Activated CD8-positive, alpha-beta memory T cell treated with anti-CD3 and anti-CD28 coated beads, Interleukin-2, amount 10 ng/mL, durations not matched to agents 7 days and 5 days (primary cell): ENCODE measurements around the gene ASS1. TPM values are rescaled to one million over a fixed set of nuclear protein-coding genes. Genes with fewer than 3 reads are reported as not detected.

Experiments used
- ATAC-seq: fragments of 150-1000 bp; cut with Tn5 transposase; one replicate; pipeline ENCODE4 v1.10.0; 2021; ENCODE audit warnings: moderate library complexity
- CTCF ChIA-PET: fragments of 350-600 bp; sonication (Branson Sonifier 250); formaldehyde crosslinking; loops from one replicate; lab custom pipeline; 2021; ENCODE audit warnings: antibody characterized with exemption; lab: Charles Lee
- DNase-seq: peaks from one replicate; pipeline ENCODE4 v3.0.0-alpha.2; 2020
- H3K27ac Mint-ChIP-seq: one replicate; pipeline ENCODE4 v1.8.0; 2021; ENCODE audit warnings: mild to moderate bottlenecking, mixed read lengths
- H3K27me3 Mint-ChIP-seq: one replicate; pipeline ENCODE4 v1.8.0; 2021; ENCODE audit warnings: mixed read lengths
- H3K36me3 Mint-ChIP-seq: one replicate; pipeline ENCODE4 v1.8.0; 2021; ENCODE audit warnings: mild to moderate bottlenecking, mixed read lengths
- H3K4me1 Mint-ChIP-seq: one replicate; pipeline ENCODE4 v1.8.0; 2021; ENCODE audit warnings: mixed read lengths
- H3K4me3 Mint-ChIP-seq: one replicate; pipeline ENCODE4 v1.8.0; 2021; ENCODE audit warnings: mild to moderate bottlenecking, moderate library complexity, mixed read lengths
- H3K9me3 Mint-ChIP-seq: one replicate; pipeline ENCODE4 v1.8.0; 2022; ENCODE audit warnings: low read depth, mixed read lengths
- total RNA-seq, 2 experiments: library from RNA; stranded (reverse); gene quantifications; one replicate each; pipeline ENCODE4 v1.2.3, GENCODE V29; 2021

Gene ASS1
- total RNA-seq, 2 experiments from 2014 or later, result 5.3 to 11.1 TPM

DNA sequence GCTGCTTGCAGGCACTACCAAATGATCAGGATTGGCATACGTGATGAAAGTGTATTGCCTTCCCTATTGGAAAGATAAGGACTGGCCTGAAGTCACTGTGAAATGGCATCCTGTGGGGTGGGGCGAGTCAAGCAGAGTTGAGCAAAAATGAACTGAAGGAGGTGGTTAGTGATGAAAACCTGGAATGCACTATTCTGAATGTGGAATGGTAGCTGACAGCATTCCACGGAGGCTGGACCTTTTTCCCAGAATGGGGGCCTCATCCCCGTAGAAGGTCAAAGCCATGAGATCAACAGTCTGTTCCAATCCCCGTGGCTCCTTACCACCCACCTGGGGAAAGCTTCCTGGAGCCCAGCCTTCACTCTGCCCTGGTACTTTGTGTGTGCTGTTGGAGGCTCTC lies 37.7 kb downstream of the ASS1 start:
- CTCF ChIA-PET, result no interaction called here
- H3K4me3 Mint-ChIP-seq, result no peak overlapping the region

GRCh38 chr9:130483371-130483971 lies 38.7 kb downstream of the ASS1 start:
- no peaks in the 10 kb centered on the region for H3K36me3 Mint-ChIP-seq
- no peak overlapping the region for H3K27ac Mint-ChIP-seq
- CTCF ChIA-PET, result no interaction called here

More for the DNA sequence above, 37.7 kb downstream of the ASS1 start:
- H3K4me1 Mint-ChIP-seq, result no peaks in the 10 kb centered on the region
- no peak overlapping the region for H3K27ac Mint-ChIP-seq
- H3K36me3 Mint-ChIP-seq, result no peaks in the 10 kb centered on the region
- no peak for ATAC-seq
- no peak for DNase-seq
- H3K9me3 Mint-ChIP-seq, result no peaks in the 10 kb centered on the region
- peaks cover 25% of the 10 kb centered on the region for H3K27me3 Mint-ChIP-seq

DNA sequence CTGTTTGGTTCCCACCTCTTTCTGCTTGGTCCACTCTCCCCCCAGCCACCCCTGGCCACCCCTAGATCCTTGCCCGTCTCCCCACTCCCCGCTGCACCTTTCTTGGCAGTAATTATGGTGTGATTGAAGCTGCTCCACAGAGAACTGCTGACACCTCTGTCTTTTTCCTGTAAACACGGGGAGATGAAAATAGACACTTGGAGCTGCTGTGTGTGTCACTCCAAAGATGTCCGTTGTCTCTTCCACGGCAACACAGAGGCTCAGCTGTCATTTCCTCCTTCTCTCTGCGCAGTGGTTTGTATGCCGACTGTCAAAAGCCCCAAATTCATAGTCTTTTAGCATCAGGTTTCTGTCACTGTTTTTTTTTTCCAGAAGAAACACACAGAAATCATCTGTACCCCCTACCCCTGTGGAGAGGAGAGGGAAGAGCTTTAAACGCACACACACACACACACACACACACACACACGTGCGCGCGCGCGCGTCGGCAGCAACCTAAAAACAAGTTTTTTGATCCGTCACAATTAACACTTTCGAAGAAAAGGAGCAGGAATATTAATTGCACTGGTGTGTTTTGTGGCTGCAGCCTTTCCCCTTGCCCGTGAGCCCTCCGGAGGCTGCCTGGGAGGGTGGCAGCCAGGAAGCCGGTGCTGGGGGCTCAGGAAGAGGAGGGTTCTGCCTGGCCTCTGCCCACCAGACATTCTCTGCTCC lies 39.8 kb downstream of the ASS1 start:
- Mint-ChIP-seq H3K4me3 (no peak overlapping the region), H3K27me3 (peaks cover 25% of the 10 kb centered on the region), H3K9me3 (no peaks in the 10 kb centered on the region), H3K4me1 (no peaks in the 10 kb centered on the region), H3K36me3 (no peaks in the 10 kb centered on the region), H3K27ac (no peak overlapping the region)
- CTCF ChIA-PET, result no interaction called here
- ATAC-seq (no peak), DNase-seq (no peak)

More at GRCh38 chr9:130483371-130483971, 38.7 kb downstream of the ASS1 start:
- DNase-seq, result no peak
- Mint-ChIP-seq H3K4me1 (no peaks in the 10 kb centered on the region), H3K27me3 (peaks cover 25% of the 10 kb centered on the region), H3K4me3 (no peak overlapping the region), H3K9me3 (no peaks in the 10 kb centered on the region)
- no peak for ATAC-seq

GRCh38 chr9:130486103-130486502 lies 41.3 kb downstream of the ASS1 start:
- ATAC-seq (no peak), DNase-seq (no peak)
- Mint-ChIP-seq H3K9me3 (no peaks in the 10 kb centered on the region), H3K36me3 (no peaks in the 10 kb centered on the region), H3K4me1 (no peaks in the 10 kb centered on the region), H3K27ac (no peak overlapping the region), H3K27me3 (peaks cover 25% of the 10 kb centered on the region), H3K4me3 (no peak overlapping the region)
- CTCF ChIA-PET, result no interaction called here

- ATAC-seq (no peak), DNase-seq (no peak)
- H3K27me3 Mint-ChIP-seq, result peaks cover 23% of the 10 kb centered on the region
- H3K9me3 Mint-ChIP-seq, result no peaks in the 10 kb centered on the region
- CTCF ChIA-PET, result no interaction called here
- H3K27ac Mint-ChIP-seq, result no peak overlapping the region
- no peak overlapping the region for H3K4me3 Mint-ChIP-seq
- no peaks in the 10 kb centered on the region for H3K4me1 Mint-ChIP-seq
- H3K36me3 Mint-ChIP-seq, result no peaks in the 10 kb centered on the region
Measured at GRCh38 chr9:130487500-130487899, 42.7 kb downstream of the ASS1 start.

- Mint-ChIP-seq H3K9me3 (no peaks in the 10 kb centered on the region), H3K36me3 (no peaks in the 10 kb centered on the region), H3K4me1 (no peaks in the 10 kb centered on the region), H3K4me3 (no peak overlapping the region), H3K27ac (no peak overlapping the region), H3K27me3 (peaks cover 13% of the 10 kb centered on the region)
- ATAC-seq (no peak), DNase-seq (no peak)
- CTCF ChIA-PET, result no interaction called here
Measured at GRCh38 chr9:130488621-130489330, 44.0 kb downstream of the ASS1 start.

DNA sequence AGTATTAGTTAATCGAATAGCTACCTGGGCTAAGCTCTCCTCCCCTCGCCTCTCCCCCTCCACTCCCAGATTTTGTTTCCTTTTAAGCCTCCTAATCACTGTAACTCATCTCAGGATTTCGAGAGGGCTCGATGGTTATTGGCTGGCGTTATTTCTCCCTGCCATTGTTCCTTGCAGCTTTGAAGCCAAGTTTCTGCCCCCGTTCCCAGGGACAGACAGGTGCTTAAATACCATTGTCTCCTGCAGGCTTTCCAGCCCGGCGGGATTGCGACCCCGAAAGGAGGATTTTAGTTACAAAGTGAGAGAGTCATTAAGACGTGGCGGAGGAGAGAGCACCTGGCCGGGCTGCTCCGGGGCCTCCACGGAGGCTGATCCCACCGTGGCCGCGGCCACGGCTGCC lies 46.2 kb downstream of the ASS1 start:
- peaks cover 8% of the 10 kb centered on the region for H3K9me3 Mint-ChIP-seq
- CTCF ChIA-PET, result no interaction called here
- DNase-seq (no peak), ATAC-seq (no peak)
- H3K4me3 Mint-ChIP-seq, result no peak overlapping the region
- H3K4me1 Mint-ChIP-seq, result no peaks in the 10 kb centered on the region
- H3K27ac Mint-ChIP-seq, result no peak overlapping the region
- H3K36me3 Mint-ChIP-seq, result peaks cover 3% of the 10 kb centered on the region
- peaks cover 2% of the 10 kb centered on the region for H3K27me3 Mint-ChIP-seq

- Mint-ChIP-seq H3K36me3 (peaks cover 3% of the 10 kb centered on the region), H3K9me3 (peaks cover 8% of the 10 kb centered on the region), H3K4me3 (no peak overlapping the region), H3K27me3 (peaks cover 2% of the 10 kb centered on the region), H3K27ac (no peak overlapping the region), H3K4me1 (no peaks in the 10 kb centered on the region)
- DNase-seq, result no peak
- ATAC-seq, result no peak
- CTCF ChIA-PET, result no interaction called here
Measured at GRCh38 chr9:130491830-130492482, 47.2 kb downstream of the ASS1 start.

DNA sequence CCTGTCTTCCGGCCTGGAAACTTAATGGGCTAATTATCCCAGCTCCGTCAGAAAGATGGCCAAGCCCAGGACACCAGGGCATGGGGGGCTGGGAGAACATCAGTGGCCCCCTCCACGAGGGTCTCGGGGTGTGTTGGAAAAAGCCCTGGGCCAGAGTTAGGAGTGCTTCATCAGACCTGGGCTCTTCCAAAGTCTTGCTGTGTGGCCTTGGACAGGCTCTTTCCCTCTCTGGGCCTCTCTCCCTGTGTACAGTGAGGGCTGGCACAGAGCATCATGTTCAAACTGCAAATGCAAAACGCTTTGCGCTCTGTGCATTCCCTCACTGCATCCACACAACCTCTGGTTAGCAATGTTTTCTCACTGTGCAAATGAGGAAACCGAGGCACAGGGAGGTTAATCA lies 48.3 kb downstream of the ASS1 start:
- CTCF ChIA-PET, result no interaction called here
- no peak overlapping the region for H3K27ac Mint-ChIP-seq

GRCh38 chr9:130493476-130493875 lies 48.7 kb downstream of the ASS1 start:
- DNase-seq (no peak), ATAC-seq (no peak)
- no peaks in the 10 kb centered on the region for H3K4me1 Mint-ChIP-seq

More for the DNA sequence above, 48.3 kb downstream of the ASS1 start:
- Mint-ChIP-seq H3K27me3 (peaks cover 2% of the 10 kb centered on the region), H3K4me3 (no peak overlapping the region), H3K4me1 (no peaks in the 10 kb centered on the region), H3K36me3 (peaks cover 3% of the 10 kb centered on the region), H3K9me3 (peaks cover 8% of the 10 kb centered on the region)
- no peak for DNase-seq
- ATAC-seq, result no peak

DNA sequence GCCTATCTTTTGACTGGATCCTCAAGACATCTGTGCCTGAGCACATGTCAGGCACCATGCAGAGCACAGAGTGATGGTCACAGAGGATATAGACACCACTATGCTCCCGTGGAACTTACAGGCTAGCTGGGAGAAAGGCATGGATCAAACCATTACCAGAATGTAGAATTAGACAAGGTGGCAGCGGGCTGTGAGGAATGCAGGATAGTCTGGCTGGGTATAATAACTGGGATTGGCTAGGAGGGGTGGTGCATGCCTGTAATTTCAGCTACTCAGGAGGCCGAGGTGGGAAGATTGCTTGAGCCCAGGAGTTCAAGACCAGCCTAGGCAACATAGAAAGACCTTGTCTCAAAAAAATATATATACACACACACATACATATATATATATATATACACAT lies 50.3 kb downstream of the ASS1 start:
- H3K36me3 Mint-ChIP-seq, result peaks cover 3% of the 10 kb centered on the region
- H3K4me1 Mint-ChIP-seq, result no peaks in the 10 kb centered on the region
- H3K27ac Mint-ChIP-seq, result no peak overlapping the region
- no peak overlapping the region for H3K4me3 Mint-ChIP-seq
- DNase-seq, result no peak
- peaks cover 8% of the 10 kb centered on the region for H3K9me3 Mint-ChIP-seq
- CTCF ChIA-PET, result no interaction called here
- no peak for ATAC-seq
- peaks cover 2% of the 10 kb centered on the region for H3K27me3 Mint-ChIP-seq

More at GRCh38 chr9:130493476-130493875, 48.7 kb downstream of the ASS1 start:
- peaks cover 2% of the 10 kb centered on the region for H3K27me3 Mint-ChIP-seq
- H3K9me3 Mint-ChIP-seq, result peaks cover 8% of the 10 kb centered on the region
- no peak overlapping the region for H3K27ac Mint-ChIP-seq
- CTCF ChIA-PET, result no interaction called here
- H3K4me3 Mint-ChIP-seq, result no peak overlapping the region
- H3K36me3 Mint-ChIP-seq, result peaks cover 3% of the 10 kb centered on the region

DNA sequence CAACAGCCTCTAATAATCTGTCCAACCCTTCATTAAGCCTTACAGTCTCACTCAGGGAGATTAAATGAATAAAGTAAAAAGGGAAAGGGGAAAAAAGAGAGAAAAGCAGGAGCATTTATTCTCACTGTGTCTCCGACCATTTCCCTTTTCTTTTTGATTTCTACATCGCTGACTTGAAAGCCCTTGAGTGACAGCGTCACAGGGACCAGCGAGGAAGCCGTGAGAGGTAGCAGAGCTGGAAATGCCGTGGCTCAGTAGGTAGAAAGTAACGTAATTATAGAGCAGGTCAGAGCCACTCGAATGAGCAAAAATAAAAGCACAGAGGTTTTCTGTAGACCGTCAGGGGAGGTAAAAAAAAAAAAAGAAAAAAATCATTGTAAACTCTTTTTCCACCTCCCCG lies 52.4 kb downstream of the ASS1 start:
- no peak overlapping the region for H3K27ac Mint-ChIP-seq
- peaks cover 8% of the 10 kb centered on the region for H3K9me3 Mint-ChIP-seq
- CTCF ChIA-PET, result interaction anchor here (1.0 kb wide), 1 partner anchor 187 kb away, joined by 3 read pairs; no protein-coding TSS in a partner anchor
- no peak for DNase-seq
- peaks cover 2% of the 10 kb centered on the region for H3K27me3 Mint-ChIP-seq
- H3K36me3 Mint-ChIP-seq, result peaks cover 3% of the 10 kb centered on the region
- H3K4me1 Mint-ChIP-seq, result no peaks in the 10 kb centered on the region
- ATAC-seq, result no peak
- no peak overlapping the region for H3K4me3 Mint-ChIP-seq

DNA sequence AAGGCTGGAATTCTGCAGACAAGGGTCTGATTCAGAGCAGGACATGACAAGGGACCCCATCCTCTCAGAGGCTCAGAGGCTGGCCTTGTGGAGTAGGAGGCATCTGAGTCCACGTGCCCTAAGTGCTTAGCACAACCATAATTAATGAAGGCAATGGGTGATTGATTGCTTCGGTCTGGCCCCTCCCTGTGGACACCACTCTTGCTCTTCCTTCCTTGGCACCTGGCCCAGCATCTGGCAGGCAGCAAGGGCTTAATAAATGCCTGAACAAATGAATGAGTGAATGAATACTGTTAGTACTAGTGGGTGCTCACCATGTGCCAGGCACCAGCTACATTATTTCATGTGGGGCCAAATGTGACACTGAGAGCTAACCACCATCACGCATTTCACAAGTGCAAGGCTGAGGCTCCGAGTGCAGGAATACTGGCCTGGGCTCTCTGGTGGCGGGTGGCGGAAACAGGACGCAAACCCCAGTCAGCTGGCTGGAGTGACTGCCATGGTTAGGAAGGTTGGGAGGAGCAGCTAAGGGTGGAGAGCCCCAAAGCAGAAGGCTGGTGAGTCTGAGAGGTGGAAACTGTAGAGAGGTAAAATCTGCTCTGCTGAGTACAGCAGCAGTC lies 53.6 kb downstream of the ASS1 start:
- DNase-seq (no peak), ATAC-seq (no peak)
- Mint-ChIP-seq H3K4me1 (no peaks in the 10 kb centered on the region), H3K9me3 (peaks cover 8% of the 10 kb centered on the region), H3K27ac (no peak overlapping the region), H3K4me3 (no peak overlapping the region), H3K27me3 (peaks cover 2% of the 10 kb centered on the region), H3K36me3 (peaks cover 3% of the 10 kb centered on the region)
- CTCF ChIA-PET, result no interaction called here
